Keratinocyte (primary cell): ENCODE measurements around the gene PHYHIPL. TPM values are rescaled to one million over a fixed set of nuclear protein-coding genes. Genes with fewer than 3 reads are reported as not detected.

Experiments used
- DNase-seq: peaks from one replicate; pipeline ENCODE4 v3.0.0-alpha.2; 2011; ENCODE audit warnings: low read depth, missing footprints, low spot score
- FAIRE-seq: peaks from 2 replicates; lab custom pipeline; 2011; peaks lifted over from hg19 to GRCh38; lab: Jason Lieb, UNC
- H2AFZ ChIP-seq: 2 replicates; pipeline ENCODE4 v1.6.0; 2012; ENCODE audit warnings: low read length, control low read depth, inconsistent platforms; ENCODE audit not compliant: control insufficient read depth
- H3K27ac ChIP-seq: 2 replicates; pipeline ENCODE4 v1.5.1; 2011; ENCODE audit warnings: low read length; ENCODE audit not compliant: control insufficient read depth, insufficient read depth
- H3K27me3 ChIP-seq: 3 replicates; pipeline ENCODE4 v1.6.0; 2011; ENCODE audit warnings: low read length; ENCODE audit not compliant: control insufficient read depth, insufficient read depth; ENCODE audit errors: extremely low read depth
- H3K36me3 ChIP-seq, 2 experiments: 2 replicates in 1 of 2; 3 replicates in 1 of 2; pipeline ENCODE4 v1.5.1; 2011; ENCODE audit warnings: low read length in 2 of 2, mild to moderate bottlenecking in 1 of 2; ENCODE audit not compliant: control insufficient read depth in 2 of 2, insufficient read depth in 2 of 2; ENCODE audit errors: extremely low read depth in 1 of 2
- H3K4me1 ChIP-seq: 3 replicates; pipeline ENCODE4 v1.5.1; 2011; ENCODE audit warnings: low read length; ENCODE audit not compliant: control insufficient read depth, insufficient read depth; ENCODE audit errors: extremely low read depth
- H3K4me2 ChIP-seq: 3 replicates; pipeline ENCODE4 v1.6.0; 2011; ENCODE audit warnings: low read depth, low read length; ENCODE audit not compliant: control insufficient read depth, insufficient read depth; ENCODE audit errors: extremely low read depth
- H3K4me3 ChIP-seq, 3 experiments: fragments of 200-600 bp in 1 of 3; sonication (generic) in 1 of 3; 2 replicates in 2 of 3; 3 replicates in 1 of 3; pipeline ENCODE4 v1.5.1; 2011 to 2016; ENCODE audit warnings: low read length in 3 of 3, mild to moderate bottlenecking in 3 of 3, control low read depth in 2 of 3, inconsistent platforms in 1 of 3, low read depth in 1 of 3, mixed read lengths in 1 of 3, mixed run types in 1 of 3, moderate library complexity in 1 of 3; ENCODE audit not compliant: control insufficient read depth in 2 of 3, insufficient read depth in 2 of 3; ENCODE audit errors: extremely low read depth in 1 of 3
- H3K79me2 ChIP-seq: 2 replicates; pipeline ENCODE4 v1.6.0; 2012; ENCODE audit warnings: low read length; ENCODE audit not compliant: control insufficient read depth, insufficient read depth
- H3K9ac ChIP-seq: 3 replicates; pipeline ENCODE4 v1.6.0; 2011; ENCODE audit warnings: low read length; ENCODE audit not compliant: control insufficient read depth, insufficient read depth; ENCODE audit errors: extremely low read depth
- H3K9me1 ChIP-seq: 3 replicates; pipeline ENCODE4 v1.6.0; 2011; ENCODE audit warnings: low read length; ENCODE audit not compliant: control insufficient read depth, insufficient read depth; ENCODE audit errors: extremely low read depth
- H3K9me3 ChIP-seq: 2 replicates; pipeline ENCODE4 v1.5.1; 2012; ENCODE audit warnings: low read depth, low read length; ENCODE audit not compliant: control insufficient read depth
- H4K20me1 ChIP-seq: 3 replicates; pipeline ENCODE4 v1.6.0; 2011; ENCODE audit warnings: low read length; ENCODE audit not compliant: control insufficient read depth, insufficient read depth; ENCODE audit errors: extremely low read depth
- EZH2 ChIP-seq: IDR thresholded peaks from one replicate; pipeline ENCODE4 v1.6.1; 2012; ENCODE audit warnings: inconsistent platforms, mild to moderate bottlenecking, low read length, moderate library complexity
- dilution Hi-C: fragments of 300-500 bp; cut with MboI; formaldehyde crosslinking; loops from one replicate; pipeline ENCODE4 v1.7.0; 2020; ENCODE audit warnings: low sequenced_read_pairs; ENCODE audit not compliant: extremely low pct_ligation_motif_present
- polyA plus RNA-seq, 5 experiments: library from polyadenylated mRNA; depleted of rRNA in 3 of 5; stranded (reverse) in 3 of 5; stranded (forward) in 1 of 5; unstranded in 1 of 5; fragments of >200 nt; gene quantifications; 1 replicate in 1 of 5; 2 replicates in 3 of 5; 3 replicates in 1 of 5; pipeline versions ENCODE4 v1.2.1 to v1.2.3, GENCODE V29; 2011 to 2012; ENCODE audit warnings: missing spikeins in 2 of 5, low read depth in 1 of 5, low replicate concordance in 1 of 5
- TF ChIP-seq, protein P1 (sequence below), 3 experiments: IDR thresholded peaks in 1 of 3; conservative IDR thresholded peaks in 1 of 3; optimal IDR thresholded peaks in 1 of 3; 2 replicates in 2 of 3; 3 replicates in 1 of 3; pipeline versions ENCODE3 to v1.5.1; 2011; ENCODE audit warnings: low read length in 3 of 3, mild to moderate bottlenecking in 3 of 3, moderate library complexity in 2 of 3, control low read depth in 1 of 3, inconsistent platforms in 1 of 3; ENCODE audit not compliant: insufficient read depth in 2 of 3; ENCODE audit errors: extremely low read depth in 1 of 3

The PHYHIPL gene
- polyA plus RNA-seq, 1 donor (not counting 4 experiments of a cell fraction or from before 2014, with no cell fraction given), result 0.12 TPM

DNA sequence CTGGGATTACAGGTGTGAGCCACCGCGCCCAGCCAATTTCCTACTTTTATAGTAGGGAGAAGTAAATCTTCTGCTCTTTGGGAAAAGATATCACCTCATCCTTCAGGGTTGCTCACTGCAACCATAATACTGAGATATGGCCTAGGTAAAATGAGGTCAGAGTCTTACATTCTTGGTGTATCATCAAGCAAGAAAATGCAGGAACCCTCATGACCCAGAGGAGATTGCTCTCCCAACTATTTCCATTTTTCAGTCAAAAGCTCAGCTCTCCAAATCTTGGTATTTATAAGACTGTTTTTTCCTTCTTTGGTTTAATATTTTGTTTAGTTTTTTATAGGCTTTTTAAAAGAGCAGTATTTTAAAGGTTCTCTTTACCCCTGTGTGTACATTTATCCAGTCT, 20.9 kb upstream of the PHYHIPL start:
- Histone ChIP-seq H3K9me1 (no peaks in the 10 kb centered on the region), H3K4me1 (no peaks in the 10 kb centered on the region), H3K79me2 (no peaks in the 10 kb centered on the region), H2AFZ (no peak overlapping the region), H3K4me3 (no peak overlapping the region), H4K20me1 (no peaks in the 10 kb centered on the region), H3K27me3 (no peaks in the 10 kb centered on the region), H3K9me3 (no peaks in the 10 kb centered on the region), H3K36me3 (no peaks in the 10 kb centered on the region), H3K9ac (no peak overlapping the region), H3K4me2 (no peak overlapping the region), H3K27ac (no peak overlapping the region)
- dilution Hi-C loops, result no loop called here
- TF ChIP-seq, protein P1, sequence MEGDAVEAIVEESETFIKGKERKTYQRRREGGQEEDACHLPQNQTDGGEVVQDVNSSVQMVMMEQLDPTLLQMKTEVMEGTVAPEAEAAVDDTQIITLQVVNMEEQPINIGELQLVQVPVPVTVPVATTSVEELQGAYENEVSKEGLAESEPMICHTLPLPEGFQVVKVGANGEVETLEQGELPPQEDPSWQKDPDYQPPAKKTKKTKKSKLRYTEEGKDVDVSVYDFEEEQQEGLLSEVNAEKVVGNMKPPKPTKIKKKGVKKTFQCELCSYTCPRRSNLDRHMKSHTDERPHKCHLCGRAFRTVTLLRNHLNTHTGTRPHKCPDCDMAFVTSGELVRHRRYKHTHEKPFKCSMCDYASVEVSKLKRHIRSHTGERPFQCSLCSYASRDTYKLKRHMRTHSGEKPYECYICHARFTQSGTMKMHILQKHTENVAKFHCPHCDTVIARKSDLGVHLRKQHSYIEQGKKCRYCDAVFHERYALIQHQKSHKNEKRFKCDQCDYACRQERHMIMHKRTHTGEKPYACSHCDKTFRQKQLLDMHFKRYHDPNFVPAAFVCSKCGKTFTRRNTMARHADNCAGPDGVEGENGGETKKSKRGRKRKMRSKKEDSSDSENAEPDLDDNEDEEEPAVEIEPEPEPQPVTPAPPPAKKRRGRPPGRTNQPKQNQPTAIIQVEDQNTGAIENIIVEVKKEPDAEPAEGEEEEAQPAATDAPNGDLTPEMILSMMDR (optimal IDR thresholded peaks at IDR 0.05 in 1 of 3, IDR thresholded peaks at IDR 0.05 in 1 of 3, conservative IDR thresholded peaks at IDR 0.05 in 1 of 3; ENCODE audit: extremely low read depth in 1 of 3, insufficient read depth in 2 of 3, low read length in 3 of 3), result no peak
- no peak for TF ChIP-seq EZH2
- FAIRE-seq, result no peak
- DNase-seq, result no peak

GRCh38 chr10:59167512-59167911, 8.9 kb upstream of the PHYHIPL start:
- no peaks in the 10 kb centered on the region for H4K20me1 ChIP-seq
- no peak for DNase-seq
- H3K27ac ChIP-seq, result no peak overlapping the region
- dilution Hi-C loops, result no loop called here
- H3K36me3 ChIP-seq, result no peaks in the 10 kb centered on the region
- FAIRE-seq, result no peak
- TF ChIP-seq, protein P1 (optimal IDR thresholded peaks at IDR 0.05 in 1 of 3, IDR thresholded peaks at IDR 0.05 in 1 of 3, conservative IDR thresholded peaks at IDR 0.05 in 1 of 3; ENCODE audit: extremely low read depth in 1 of 3, insufficient read depth in 2 of 3, low read length in 3 of 3), result no peak
- no peak for TF ChIP-seq EZH2
- no peak overlapping the region for H2AFZ ChIP-seq
- H3K4me2 ChIP-seq, result no peak overlapping the region
- H3K79me2 ChIP-seq, result no peaks in the 10 kb centered on the region
- H3K9me1 ChIP-seq, result no peaks in the 10 kb centered on the region
- H3K9ac ChIP-seq, result no peak overlapping the region
- no peak overlapping the region for H3K4me3 ChIP-seq
- no peaks in the 10 kb centered on the region for H3K9me3 ChIP-seq
- H3K27me3 ChIP-seq, result no peaks in the 10 kb centered on the region
- H3K4me1 ChIP-seq, result no peaks in the 10 kb centered on the region
